Measurements from ENCODE around the gene SLC6A17. TPM values are rescaled to one million over a fixed set of nuclear protein-coding genes. Genes with fewer than 3 reads are reported as not detected.

SLC6A17 gene
- total RNA-seq, 2 experiments from 2014 or later: 0.04 to 0.10 TPM

DNA sequence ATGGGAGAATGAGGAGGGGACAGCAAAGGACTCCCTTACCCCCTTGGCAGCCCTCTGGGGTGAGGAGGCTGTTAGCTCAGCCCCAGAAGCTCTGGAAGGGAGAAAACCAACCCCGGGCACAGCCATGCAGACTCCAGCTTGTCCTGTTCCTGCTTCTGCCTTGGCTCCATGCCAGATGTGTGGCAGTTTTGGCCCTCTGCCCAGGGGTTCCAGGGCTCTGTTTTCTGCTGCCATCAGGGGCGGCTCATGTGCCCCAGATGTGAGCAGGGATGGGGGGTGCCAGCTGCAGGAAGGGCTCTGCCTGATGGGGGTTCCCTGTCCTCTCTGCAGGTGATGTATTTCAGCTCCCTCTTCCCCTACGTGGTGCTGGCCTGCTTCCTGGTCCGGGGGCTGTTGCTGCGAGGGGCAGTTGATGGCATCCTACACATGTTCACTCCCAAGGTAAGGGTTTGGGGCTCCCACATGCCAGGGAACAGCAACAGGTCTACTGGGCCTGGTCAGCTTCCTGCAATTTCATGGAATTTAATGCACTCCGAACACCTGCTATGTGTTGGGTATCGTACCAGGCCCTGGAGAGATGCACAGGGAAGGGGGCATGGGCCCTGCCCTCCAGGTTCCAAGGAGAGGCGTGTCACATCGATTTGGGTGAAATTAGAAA lies 26.1 kb downstream of the SLC6A17 start:
- H3K36me3 Mint-ChIP-seq: no peaks in the 10 kb centered on the region

GRCh38 chr1:110177775-110178174 lies 27.5 kb downstream of the SLC6A17 start:
- H3K27ac Mint-ChIP-seq: no peak overlapping the region
- H3K4me1 Mint-ChIP-seq: no peaks in the 10 kb centered on the region
- H3K36me3 Mint-ChIP-seq: no peaks in the 10 kb centered on the region
- H3K9me3 Mint-ChIP-seq: no peaks in the 10 kb centered on the region
- no peak overlapping the region for H3K4me3 Mint-ChIP-seq
- DNase-seq: no peak
- H3K27me3 Mint-ChIP-seq: peaks cover 4% of the 10 kb centered on the region

More for the DNA sequence above, 26.1 kb downstream of the SLC6A17 start:
- Mint-ChIP-seq H3K9me3 (no peaks in the 10 kb centered on the region), H3K4me3 (no peak overlapping the region), H3K4me1 (no peaks in the 10 kb centered on the region), H3K27me3 (peaks cover 4% of the 10 kb centered on the region), H3K27ac (no peak overlapping the region)
- DNase-seq: no peak

GRCh38 chr1:110183642-110184167 lies 33.4 kb downstream of the SLC6A17 start:
- no peak for DNase-seq
- H3K4me1 Mint-ChIP-seq: no peaks in the 10 kb centered on the region
- H3K4me3 Mint-ChIP-seq: no peak overlapping the region
- no peaks in the 10 kb centered on the region for H3K27me3 Mint-ChIP-seq
- H3K9me3 Mint-ChIP-seq: no peaks in the 10 kb centered on the region
- H3K27ac Mint-ChIP-seq: no peak overlapping the region
- H3K36me3 Mint-ChIP-seq: no peaks in the 10 kb centered on the region

- no peak overlapping the region for H3K27ac Mint-ChIP-seq
- no peaks in the 10 kb centered on the region for H3K27me3 Mint-ChIP-seq
- no peaks in the 10 kb centered on the region for H3K4me1 Mint-ChIP-seq
- no peaks in the 10 kb centered on the region for H3K9me3 Mint-ChIP-seq
- no peak for DNase-seq
- no peaks in the 10 kb centered on the region for H3K36me3 Mint-ChIP-seq
- no peak overlapping the region for H3K4me3 Mint-ChIP-seq
Measured at GRCh38 chr1:110184446-110184845, 34.2 kb downstream of the SLC6A17 start.

GRCh38 chr1:110185181-110185580 lies 34.9 kb downstream of the SLC6A17 start:
- Mint-ChIP-seq H3K4me1 (no peaks in the 10 kb centered on the region), H3K9me3 (no peaks in the 10 kb centered on the region), H3K27me3 (no peaks in the 10 kb centered on the region), H3K36me3 (no peaks in the 10 kb centered on the region), H3K4me3 (no peak overlapping the region), H3K27ac (no peak overlapping the region)
- no peak for DNase-seq

GRCh38 chr1:110186558-110186957 lies 36.3 kb downstream of the SLC6A17 start:
- no peak for DNase-seq
- peaks cover 8% of the 10 kb centered on the region for H3K4me1 Mint-ChIP-seq
- no peak overlapping the region for H3K27ac Mint-ChIP-seq
- no peaks in the 10 kb centered on the region for H3K9me3 Mint-ChIP-seq
- H3K36me3 Mint-ChIP-seq: no peaks in the 10 kb centered on the region
- H3K4me3 Mint-ChIP-seq: no peak overlapping the region
- no peaks in the 10 kb centered on the region for H3K27me3 Mint-ChIP-seq

- no peaks in the 10 kb centered on the region for H3K27me3 Mint-ChIP-seq
- H3K4me3 Mint-ChIP-seq: no peak overlapping the region
- H3K27ac Mint-ChIP-seq: no peak overlapping the region
- H3K4me1 Mint-ChIP-seq: peaks cover 8% of the 10 kb centered on the region
- no peaks in the 10 kb centered on the region for H3K36me3 Mint-ChIP-seq
- no peaks in the 10 kb centered on the region for H3K9me3 Mint-ChIP-seq
- no peak for DNase-seq
Measured at GRCh38 chr1:110187139-110187890, 37.0 kb downstream of the SLC6A17 start.

DNA sequence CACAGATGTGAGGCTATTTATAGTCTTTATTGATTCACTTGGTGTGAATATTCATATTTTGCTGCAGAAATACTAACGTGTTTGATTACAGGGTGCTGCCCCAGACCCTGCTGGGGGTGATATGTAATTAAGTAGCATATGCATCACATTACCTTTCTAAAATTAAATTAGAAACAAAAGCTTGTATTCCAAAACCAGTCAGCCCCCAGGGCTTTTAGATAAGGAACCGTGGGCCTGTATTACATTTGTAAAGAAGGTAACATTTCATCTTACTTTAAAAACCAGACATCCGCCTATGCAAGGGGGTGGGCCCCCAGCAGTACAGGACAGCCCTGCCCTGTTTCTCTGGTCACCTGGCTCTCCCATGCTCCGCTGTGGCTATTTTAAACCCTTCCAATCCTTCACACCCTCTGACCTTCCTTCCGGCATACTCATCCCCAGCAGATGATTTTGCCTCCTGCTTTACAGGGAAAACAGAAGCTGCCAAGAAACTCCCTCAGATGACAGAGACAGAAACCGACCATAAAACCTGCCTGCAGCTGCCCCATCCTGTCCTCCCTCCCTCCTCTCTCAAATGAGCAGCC lies 37.8 kb downstream of the SLC6A17 start:
- Mint-ChIP-seq H3K4me3 (no peak overlapping the region), H3K27ac (no peak overlapping the region)

DNA sequence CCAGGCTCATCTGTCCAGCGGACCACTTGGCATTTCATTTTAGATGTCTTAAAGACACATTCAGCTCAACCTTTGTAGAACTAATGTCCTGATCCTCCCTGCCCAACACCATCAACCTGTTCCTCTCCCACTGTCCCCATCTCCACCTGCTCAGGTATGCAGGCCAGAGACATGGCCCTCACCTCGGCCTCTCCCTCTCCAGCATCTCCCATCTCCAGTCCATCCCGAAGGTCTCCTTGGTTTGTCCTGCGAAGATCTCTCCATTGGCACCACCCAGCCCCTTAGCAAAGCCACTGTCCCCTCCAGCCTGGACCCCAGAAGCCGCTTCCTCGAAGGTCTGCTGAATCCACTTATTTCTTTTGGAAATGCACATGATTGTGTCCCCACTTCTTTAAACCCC lies 38.9 kb downstream of the SLC6A17 start:
- H3K4me1 Mint-ChIP-seq: peaks cover 8% of the 10 kb centered on the region
- DNase-seq: no peak
- no peak overlapping the region for H3K4me3 Mint-ChIP-seq
- H3K27ac Mint-ChIP-seq: no peak overlapping the region
- H3K27me3 Mint-ChIP-seq: no peaks in the 10 kb centered on the region
- H3K36me3 Mint-ChIP-seq: no peaks in the 10 kb centered on the region
- no peaks in the 10 kb centered on the region for H3K9me3 Mint-ChIP-seq

More for the DNA sequence above, 37.8 kb downstream of the SLC6A17 start:
- no peaks in the 10 kb centered on the region for H3K36me3 Mint-ChIP-seq
- no peaks in the 10 kb centered on the region for H3K9me3 Mint-ChIP-seq
- no peak for DNase-seq
- H3K27me3 Mint-ChIP-seq: no peaks in the 10 kb centered on the region
- H3K4me1 Mint-ChIP-seq: peaks cover 8% of the 10 kb centered on the region

- no peaks in the 10 kb centered on the region for H3K9me3 Mint-ChIP-seq
- peaks cover 8% of the 10 kb centered on the region for H3K4me1 Mint-ChIP-seq
- H3K27ac Mint-ChIP-seq: no peak overlapping the region
- H3K4me3 Mint-ChIP-seq: no peak overlapping the region
- no peaks in the 10 kb centered on the region for H3K36me3 Mint-ChIP-seq
- no peak for DNase-seq
- no peaks in the 10 kb centered on the region for H3K27me3 Mint-ChIP-seq
Measured at GRCh38 chr1:110190282-110190929, 40.1 kb downstream of the SLC6A17 start.

DNA sequence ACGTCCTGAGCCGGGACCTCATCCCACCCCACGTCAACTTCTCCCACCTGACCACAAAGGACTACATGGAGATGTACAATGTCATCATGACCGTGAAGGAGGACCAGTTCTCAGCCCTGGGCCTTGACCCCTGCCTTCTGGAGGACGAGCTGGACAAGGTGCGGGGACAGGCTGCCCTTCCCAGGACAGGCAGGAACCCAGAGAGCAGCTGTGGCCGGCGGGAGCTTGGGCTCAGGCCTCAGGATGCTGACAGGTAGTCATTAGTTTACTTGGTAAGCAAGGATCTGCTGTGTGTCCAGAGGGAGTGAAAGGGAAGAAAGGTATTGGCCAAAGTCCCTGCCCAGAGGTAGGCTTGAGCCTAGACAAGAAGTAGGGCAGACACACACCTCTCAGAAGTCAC lies 42.2 kb downstream of the SLC6A17 start:
- Mint-ChIP-seq H3K27ac (no peak overlapping the region), H3K4me1 (peaks cover 8% of the 10 kb centered on the region), H3K9me3 (no peaks in the 10 kb centered on the region), H3K36me3 (no peaks in the 10 kb centered on the region), H3K27me3 (no peaks in the 10 kb centered on the region), H3K4me3 (no peak overlapping the region)
- no peak for DNase-seq

DNA sequence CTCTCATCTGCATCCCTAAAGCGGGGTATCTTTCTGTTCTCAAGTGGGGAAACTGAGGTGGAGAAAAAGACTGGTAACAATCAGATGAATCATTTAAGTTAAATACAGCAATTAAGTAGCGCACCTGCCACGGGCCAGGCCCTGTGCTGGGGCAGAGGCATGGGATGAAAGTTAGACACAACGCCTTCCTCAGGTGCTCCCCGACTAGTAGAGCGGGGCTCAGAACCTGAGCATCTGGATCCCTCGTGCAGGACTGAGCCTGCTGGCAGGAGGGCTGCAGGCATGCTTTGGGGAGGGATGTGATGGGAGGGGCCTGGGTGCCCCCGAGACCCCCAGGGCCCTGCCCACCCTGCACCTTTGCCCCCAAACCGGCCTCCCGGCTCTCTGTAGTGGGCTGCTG lies 44.9 kb downstream of the SLC6A17 start:
- no peak for DNase-seq
- Mint-ChIP-seq H3K27ac (no peak overlapping the region), H3K27me3 (no peaks in the 10 kb centered on the region), H3K4me1 (peaks cover 8% of the 10 kb centered on the region), H3K4me3 (no peak overlapping the region), H3K36me3 (no peaks in the 10 kb centered on the region), H3K9me3 (no peaks in the 10 kb centered on the region)

DNA sequence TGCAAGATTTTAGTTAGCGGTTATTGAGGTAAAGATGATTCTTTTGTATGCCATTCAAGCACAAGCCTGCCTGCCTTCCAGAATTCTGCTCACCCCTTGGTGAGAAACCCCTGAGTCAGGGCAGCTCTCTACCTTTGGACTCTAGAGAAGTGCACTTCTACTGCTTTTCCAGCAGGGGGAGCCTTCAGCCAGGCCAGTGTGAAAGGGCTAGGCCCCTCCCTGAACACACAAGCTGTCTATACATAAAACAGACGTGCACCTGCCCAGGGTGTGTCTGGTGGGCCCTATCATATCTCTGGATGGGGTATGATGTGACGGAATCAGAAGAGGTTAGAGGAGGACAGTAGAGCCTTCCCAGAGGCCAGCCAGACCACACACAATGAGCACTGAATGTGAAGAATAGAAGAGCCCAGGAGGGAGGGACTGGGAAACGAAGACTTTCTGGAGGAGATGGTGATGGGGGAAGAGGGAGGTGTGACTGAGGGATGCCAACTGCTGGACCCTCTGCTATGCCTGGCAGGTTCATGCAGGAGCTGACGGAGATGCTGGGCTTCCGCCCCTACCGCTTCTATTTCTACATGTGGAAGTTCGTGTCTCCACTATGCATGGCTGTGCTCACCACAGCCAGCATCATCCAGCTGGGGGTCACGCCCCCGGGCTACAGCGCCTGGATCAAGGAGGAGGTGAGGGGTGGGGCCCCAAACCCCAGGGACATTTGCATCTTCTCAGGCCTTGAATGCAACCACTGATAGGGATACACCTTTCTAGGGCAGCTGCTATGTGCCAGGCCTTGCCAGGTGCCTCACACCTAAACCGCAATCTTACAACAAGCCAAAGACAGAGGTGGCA lies 46.8 kb downstream of the SLC6A17 start:
- no peaks in the 10 kb centered on the region for H3K9me3 Mint-ChIP-seq
- no peaks in the 10 kb centered on the region for H3K4me1 Mint-ChIP-seq
- H3K27me3 Mint-ChIP-seq: no peaks in the 10 kb centered on the region
- H3K27ac Mint-ChIP-seq: no peak overlapping the region
- H3K36me3 Mint-ChIP-seq: no peaks in the 10 kb centered on the region
- no peak overlapping the region for H3K4me3 Mint-ChIP-seq
- peak; percentile 55 for DNase-seq

GRCh38 chr1:110197905-110198629 lies 47.8 kb downstream of the SLC6A17 start:
- no peak overlapping the region for H3K27ac Mint-ChIP-seq
- DNase-seq: no peak
- no peaks in the 10 kb centered on the region for H3K9me3 Mint-ChIP-seq
- H3K4me3 Mint-ChIP-seq: no peak overlapping the region
- H3K36me3 Mint-ChIP-seq: no peaks in the 10 kb centered on the region
- H3K27me3 Mint-ChIP-seq: no peaks in the 10 kb centered on the region
- H3K4me1 Mint-ChIP-seq: peaks cover 4% of the 10 kb centered on the region
